ENCODE results near the gene NIBAN1.

DNA sequence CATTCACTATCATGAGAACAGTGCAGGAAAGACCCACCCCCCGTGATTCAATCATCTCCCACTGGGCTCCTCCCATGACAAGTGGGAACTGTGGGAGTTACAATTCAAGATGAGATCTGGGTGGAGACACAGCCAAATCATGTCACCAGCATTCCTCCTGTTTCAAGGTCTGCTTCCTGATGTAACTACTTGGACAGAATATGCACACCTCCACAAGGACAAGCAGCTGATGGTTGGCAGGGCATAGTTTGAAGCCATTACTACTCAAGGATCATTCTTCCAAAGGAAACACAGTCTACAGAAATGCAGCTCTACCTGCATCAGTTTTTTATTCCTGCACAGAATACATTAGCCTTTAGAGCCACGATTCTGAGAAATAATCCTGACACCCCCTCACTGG, 42.6 kb upstream of the NIBAN1 start:
- TF ChIP-seq, protein P1, sequence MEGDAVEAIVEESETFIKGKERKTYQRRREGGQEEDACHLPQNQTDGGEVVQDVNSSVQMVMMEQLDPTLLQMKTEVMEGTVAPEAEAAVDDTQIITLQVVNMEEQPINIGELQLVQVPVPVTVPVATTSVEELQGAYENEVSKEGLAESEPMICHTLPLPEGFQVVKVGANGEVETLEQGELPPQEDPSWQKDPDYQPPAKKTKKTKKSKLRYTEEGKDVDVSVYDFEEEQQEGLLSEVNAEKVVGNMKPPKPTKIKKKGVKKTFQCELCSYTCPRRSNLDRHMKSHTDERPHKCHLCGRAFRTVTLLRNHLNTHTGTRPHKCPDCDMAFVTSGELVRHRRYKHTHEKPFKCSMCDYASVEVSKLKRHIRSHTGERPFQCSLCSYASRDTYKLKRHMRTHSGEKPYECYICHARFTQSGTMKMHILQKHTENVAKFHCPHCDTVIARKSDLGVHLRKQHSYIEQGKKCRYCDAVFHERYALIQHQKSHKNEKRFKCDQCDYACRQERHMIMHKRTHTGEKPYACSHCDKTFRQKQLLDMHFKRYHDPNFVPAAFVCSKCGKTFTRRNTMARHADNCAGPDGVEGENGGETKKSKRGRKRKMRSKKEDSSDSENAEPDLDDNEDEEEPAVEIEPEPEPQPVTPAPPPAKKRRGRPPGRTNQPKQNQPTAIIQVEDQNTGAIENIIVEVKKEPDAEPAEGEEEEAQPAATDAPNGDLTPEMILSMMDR (IDR thresholded peaks at IDR 0.05): no peak
- TF ChIP-seq POLR2A (IDR thresholded peaks at IDR 0.05): no peak

All from vagina (tissue), 2 donors.